Activated CD4-positive, CD25-positive, alpha-beta regulatory T cell (primary cell): ENCODE data around the gene PDILT.
"Not testable (repeated sequence)": the region's sequence is repeated elsewhere in the genome, so short reads cannot be mapped to it uniquely, and the experiment has no call there.

ENCODE experiments used
- DNase-seq, 4 experiments: peaks; one replicate each; lab custom pipeline; 2025; lab: John Stamatoyannopoulos, UW

PDILT gene, protein sequence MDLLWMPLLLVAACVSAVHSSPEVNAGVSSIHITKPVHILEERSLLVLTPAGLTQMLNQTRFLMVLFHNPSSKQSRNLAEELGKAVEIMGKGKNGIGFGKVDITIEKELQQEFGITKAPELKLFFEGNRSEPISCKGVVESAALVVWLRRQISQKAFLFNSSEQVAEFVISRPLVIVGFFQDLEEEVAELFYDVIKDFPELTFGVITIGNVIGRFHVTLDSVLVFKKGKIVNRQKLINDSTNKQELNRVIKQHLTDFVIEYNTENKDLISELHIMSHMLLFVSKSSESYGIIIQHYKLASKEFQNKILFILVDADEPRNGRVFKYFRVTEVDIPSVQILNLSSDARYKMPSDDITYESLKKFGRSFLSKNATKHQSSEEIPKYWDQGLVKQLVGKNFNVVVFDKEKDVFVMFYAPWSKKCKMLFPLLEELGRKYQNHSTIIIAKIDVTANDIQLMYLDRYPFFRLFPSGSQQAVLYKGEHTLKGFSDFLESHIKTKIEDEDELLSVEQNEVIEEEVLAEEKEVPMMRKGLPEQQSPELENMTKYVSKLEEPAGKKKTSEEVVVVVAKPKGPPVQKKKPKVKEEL

GRCh38 chr16:20404637-20405036 lies at the start of gene PDILT:
TSS of gene PDILT (minus strand) at chr16:20404737. CDS start at chr16:20399300, 5,437 bp downstream.
- no peak for DNase-seq

DNA sequence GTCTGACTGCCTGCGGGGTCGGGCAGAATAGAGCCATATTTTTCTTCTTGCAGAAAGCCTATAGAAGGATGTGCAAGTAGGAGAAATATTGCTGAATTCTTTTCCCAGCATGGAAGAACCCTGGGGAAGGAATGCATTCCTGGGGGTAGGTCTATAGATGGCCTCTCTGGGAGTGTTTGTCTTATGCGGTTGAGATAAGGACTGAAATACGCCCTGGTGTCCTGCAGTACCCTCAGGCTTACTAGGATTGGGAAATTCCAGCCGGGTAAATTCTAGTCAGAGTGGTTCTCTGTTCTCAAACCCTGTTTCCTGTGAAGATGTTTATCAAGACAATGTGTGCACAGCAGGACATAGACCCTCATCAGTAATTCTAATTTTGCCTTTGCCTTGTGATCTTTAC lies 49.1 kb upstream of the PDILT start:
- DNase-seq: not testable (repeated sequence)

GRCh38 chr16:20451364-20451763 lies 46.8 kb upstream of the PDILT start, which contains the start of gene ACSM2A:
TSS of gene ACSM2A (plus strand) at chr16:20451521. CDS start at chr16:20460115, 8,594 bp downstream.
- not testable (repeated sequence) for DNase-seq

GRCh38 chr16:20446652-20447393 lies 42.3 kb upstream of the PDILT start:
- DNase-seq: not testable (repeated sequence)

DNA sequence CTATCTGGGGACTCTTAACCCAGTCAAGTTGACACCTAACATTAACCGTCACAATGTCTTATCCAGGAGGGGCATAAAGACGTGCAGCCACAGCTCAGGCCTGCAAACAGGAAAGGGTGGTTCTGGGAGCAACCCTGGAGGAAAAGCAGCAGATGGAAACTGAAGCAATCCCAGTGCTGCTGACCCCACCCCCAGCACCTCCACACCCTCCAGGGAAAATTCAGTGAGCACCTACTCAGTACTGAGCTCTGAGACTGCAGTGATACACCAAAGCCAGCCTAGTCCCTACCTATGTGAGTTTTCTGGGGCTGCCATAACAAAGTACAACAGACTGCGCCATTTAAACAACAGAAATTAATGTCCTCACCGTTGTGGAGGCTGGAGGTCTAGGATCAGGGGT lies 37.3 kb upstream of the PDILT start:
- DNase-seq: not testable (repeated sequence)

DNA sequence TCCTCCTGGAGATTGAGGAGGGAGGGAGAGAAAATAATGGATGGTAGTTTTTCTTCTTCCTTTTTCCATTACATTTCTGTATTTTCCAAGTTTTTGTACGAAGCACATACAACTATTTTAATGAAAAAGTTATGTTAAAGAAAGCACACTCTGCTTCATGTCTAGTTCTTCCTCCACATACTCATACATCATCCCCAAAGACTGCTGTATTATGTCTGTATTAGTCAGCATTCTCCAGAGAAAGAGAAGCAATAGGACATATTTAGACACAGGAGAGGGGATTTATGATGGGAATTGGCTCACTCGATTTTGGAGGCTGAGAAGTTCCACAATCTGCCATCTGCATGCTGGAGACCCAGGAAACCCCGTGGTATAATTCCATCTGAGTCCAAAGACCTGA lies 36.7 kb upstream of the PDILT start:
- DNase-seq: no peak

- DNase-seq: not testable (repeated sequence)
Measured at GRCh38 chr16:20440731-20441130, 36.2 kb upstream of the PDILT start.

- DNase-seq: not testable (repeated sequence)
Measured at GRCh38 chr16:20439820-20440231, 35.3 kb upstream of the PDILT start.

DNA sequence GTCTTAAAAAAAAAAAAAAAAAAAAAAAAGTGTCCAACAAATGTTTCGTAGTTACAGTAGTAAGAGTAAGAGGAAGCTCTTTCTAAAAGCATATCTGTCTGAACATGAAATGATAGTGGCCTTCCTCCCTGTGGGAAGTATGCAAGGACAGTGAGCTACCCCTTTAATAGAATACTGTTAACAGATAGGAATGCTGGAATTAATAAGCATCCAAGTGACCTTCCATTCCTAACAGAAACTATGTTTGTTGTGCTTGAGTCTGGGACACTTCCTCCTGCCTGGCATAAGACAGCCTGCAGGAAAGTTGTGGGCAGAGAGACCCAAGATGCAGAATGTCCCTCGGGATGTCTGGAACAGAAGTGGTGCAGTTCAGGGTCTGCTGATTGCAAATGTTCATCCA lies 34.4 kb upstream of the PDILT start:
- DNase-seq: not testable (repeated sequence)

DNA sequence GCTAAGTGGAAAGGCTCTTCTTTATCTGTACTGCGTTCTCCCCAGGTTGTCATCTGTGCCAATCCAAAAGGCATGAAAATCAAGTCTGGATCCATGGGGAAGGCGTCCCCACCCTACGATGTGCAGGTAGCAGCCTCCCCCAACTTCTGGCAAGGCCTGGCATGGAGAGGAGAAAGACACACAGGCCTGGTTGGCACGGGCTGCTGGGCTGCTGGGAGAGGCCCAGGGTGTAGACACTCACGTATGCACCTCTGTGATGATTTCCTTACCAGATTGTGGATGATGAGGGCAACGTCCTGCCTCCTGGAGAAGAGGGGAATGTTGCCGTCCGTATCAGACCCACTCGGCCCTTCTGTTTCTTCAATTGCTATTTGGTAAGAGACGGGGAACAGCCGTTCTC lies 26.4 kb upstream of the PDILT start:
- no peak for DNase-seq

DNA sequence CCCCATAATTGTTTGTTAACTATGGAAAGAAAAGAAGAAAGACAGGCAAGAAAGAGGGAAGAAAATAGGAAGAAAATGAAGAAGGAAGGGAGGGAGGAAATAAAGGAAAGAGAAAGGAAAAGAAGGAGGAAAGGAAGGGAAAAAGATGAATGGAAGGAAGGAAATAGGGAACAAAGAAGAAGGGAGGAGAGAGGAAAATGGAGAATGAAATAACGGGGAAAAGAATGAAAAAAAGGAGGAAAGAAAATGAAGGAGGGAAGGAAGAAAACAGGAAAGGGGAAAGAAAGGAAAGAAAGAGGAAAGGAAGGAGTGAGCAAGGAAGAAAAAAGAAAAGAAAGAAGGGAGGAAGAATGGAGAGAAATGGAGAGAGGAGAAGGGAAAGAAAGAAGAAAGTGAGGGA lies 25.9 kb upstream of the PDILT start:
- not testable (repeated sequence) for DNase-seq

DNA sequence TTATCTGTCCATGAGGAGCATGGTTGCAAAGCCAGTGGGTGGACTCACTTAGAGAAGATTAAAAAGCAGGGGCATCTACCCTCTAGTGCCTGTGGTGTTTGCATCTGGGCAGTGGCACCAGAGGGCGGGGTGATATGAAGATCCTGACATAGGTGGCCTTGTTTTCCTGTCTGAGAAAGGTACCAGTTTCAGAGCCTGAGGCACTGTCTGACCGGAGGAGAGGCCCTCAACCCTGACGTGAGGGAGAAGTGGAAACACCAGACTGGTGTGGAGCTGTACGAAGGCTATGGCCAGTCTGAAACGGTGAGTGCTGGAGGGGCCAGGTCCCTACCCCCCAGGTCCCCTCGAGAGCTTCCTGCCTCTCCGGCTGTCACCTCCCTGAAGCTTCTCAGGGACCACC lies 25.0 kb upstream of the PDILT start:
- DNase-seq: not testable (repeated sequence)

DNA sequence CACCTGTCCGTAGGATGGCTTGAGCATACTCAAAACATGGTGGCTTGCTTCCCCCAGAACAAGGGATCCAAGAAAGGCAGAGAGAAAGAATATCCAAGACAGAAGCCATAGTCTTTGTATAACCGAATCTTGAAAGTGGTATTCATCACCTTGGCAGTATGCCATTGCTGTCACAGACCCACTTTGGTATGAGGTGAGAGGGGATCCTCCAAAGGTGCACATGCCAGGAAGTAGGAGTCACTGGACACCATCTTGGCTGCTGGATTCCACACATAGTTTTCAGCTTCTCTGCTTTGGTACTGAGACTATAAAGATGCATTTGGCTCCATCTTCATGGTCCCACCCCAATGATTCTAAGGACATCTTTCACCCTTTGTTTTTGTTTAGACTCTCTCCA lies 22.9 kb upstream of the PDILT start:
- not testable (repeated sequence) for DNase-seq

DNA sequence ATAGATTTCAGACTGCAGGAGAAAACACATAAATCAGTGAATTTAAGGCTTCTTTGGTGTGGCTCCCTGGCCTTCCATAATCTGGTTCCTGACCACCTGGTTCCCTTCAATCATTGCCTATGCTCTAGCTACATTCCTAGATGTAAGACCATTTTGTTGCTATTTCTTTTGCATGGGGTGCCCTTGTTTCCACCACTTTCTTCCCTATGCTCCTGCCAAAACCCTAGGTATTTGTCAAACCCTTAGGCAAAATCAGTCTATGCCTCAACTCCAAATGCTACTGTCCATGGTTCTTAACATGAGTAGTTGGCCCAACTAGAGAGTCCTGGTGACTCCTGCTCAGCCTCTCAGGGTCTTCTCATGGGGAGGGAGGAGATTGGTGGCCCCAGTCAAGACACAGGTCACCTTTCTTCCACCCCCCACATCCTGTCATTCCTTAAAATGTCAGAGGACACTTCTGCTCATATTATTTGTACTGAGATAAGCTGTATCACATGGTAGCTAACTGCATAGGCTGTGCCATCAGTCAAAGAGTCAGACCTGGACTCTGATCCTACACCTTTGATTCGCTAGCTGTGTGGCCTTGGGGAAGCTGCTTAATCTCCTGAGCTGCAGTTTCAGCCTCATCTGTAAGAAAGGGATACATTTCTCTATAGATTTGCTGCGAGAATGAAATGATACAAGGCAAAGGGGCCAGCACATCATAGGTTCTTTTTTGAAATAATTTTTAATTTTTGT lies 19.8 kb upstream of the PDILT start:
- DNase-seq: no peak

GRCh38 chr16:20423772-20424128 lies 19.2 kb upstream of the PDILT start:
- DNase-seq: not testable (repeated sequence)

DNA sequence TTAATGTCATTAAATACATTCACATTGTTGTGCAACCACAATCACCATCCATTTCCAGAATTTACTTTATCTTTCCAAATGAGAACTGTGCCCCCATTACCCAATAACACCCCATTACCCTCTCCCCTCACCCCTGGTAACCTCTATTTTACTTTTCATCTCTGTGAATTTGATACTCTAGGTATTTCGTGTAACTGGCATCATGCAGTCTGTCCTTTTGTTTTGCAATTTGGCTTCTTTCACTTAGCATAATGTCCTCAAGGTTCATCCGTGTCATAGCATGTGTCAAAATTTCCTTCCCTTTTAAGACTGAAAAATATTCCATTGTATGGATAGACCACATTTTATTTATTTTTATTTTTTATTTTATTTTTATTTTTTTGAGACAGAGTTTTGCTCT lies 17.2 kb upstream of the PDILT start:
- DNase-seq: not testable (repeated sequence)

GRCh38 chr16:20419093-20419492 lies 14.6 kb upstream of the PDILT start:
- not testable (repeated sequence) for DNase-seq

- DNase-seq: no peak
Measured at GRCh38 chr16:20415541-20415940, 11.0 kb upstream of the PDILT start.

DNA sequence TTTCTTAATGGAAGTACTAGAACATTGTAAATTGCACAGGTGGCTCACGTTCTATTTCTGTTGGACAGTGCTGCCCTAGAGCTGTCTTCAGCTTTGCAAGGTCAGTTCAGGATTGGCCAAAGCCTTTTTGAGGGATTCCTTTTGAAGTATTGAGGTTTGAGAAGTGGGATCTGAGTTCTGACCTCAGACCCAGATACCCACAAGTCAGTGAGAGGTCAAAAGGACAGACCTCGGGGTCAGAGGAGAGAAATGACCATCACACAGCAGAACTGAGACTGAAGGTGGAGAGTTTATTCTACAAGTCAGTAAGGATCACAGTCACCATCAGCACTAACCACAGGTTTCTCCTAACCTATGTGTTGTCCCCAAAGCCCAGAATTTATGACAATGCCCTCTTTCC lies 6.5 kb upstream of the PDILT start:
- DNase-seq: no peak

- DNase-seq: no peak
Measured at GRCh38 chr16:20410121-20410723, 5.7 kb upstream of the PDILT start.

GRCh38 chr16:20409398-20410120 lies 5.0 kb upstream of the PDILT start, which contains the start of gene ACSM5:
TSS of gene ACSM5 (plus strand) at chr16:20409534. CDS start at chr16:20411485, 1,951 bp downstream.
- no peak for DNase-seq
